Measurements from ENCODE around the gene CFAP251. TPM values are rescaled to one million over a fixed set of nuclear protein-coding genes. Genes with fewer than 3 reads are reported as not detected.

The CFAP251 gene
- total and polyA plus RNA-seq, 2 of the 8 experiments (the other 6 are each of a cell fraction or from before 2014, with no cell fraction given), result 1.8 to 2.9 TPM

GRCh38 chr12:121899590-121899989 is 18.8 kb upstream of the CFAP251 start (continued):
- TF ChIP-seq CHD7 (IDR thresholded peaks at IDR 0.05; ENCODE audit: insufficient replicate concordance, low read length), result no peak
- no peak for TF ChIP-seq SIRT6 (IDR thresholded peaks at IDR 0.05; ENCODE audit: low read length)
- no peak for TF ChIP-seq POLR2AphosphoS5 (IDR thresholded peaks at IDR 0.05; ENCODE audit: low read depth, low read length)
- no peak for TF ChIP-seq SIN3A (conservative IDR thresholded peaks at IDR 0.05 in 1 of 2, IDR thresholded peaks at IDR 0.05 in 1 of 2; ENCODE audit: low read depth in 1 of 2, low read length in 2 of 2)
- TF ChIP-seq SP2 (IDR thresholded peaks at IDR 0.05; ENCODE audit: low read length), result no peak
- no peak for TF ChIP-seq NRF1 (IDR thresholded peaks at IDR 0.05; ENCODE audit: low read depth, low read length)
- no peak for TF ChIP-seq TAF1 (IDR thresholded peaks at IDR 0.05; ENCODE audit: low read depth, low read length)
- TF ChIP-seq CBX5 (IDR thresholded peaks at IDR 0.05; ENCODE audit: low read depth, low read length), result no peak

Measured in H1 (cell line).